ENCODE measurements around the gene CALHM5.

Gene CALHM5, protein sequence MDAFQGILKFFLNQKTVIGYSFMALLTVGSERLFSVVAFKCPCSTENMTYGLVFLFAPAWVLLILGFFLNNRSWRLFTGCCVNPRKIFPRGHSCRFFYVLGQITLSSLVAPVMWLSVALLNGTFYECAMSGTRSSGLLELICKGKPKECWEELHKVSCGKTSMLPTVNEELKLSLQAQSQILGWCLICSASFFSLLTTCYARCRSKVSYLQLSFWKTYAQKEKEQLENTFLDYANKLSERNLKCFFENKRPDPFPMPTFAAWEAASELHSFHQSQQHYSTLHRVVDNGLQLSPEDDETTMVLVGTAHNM

DNA sequence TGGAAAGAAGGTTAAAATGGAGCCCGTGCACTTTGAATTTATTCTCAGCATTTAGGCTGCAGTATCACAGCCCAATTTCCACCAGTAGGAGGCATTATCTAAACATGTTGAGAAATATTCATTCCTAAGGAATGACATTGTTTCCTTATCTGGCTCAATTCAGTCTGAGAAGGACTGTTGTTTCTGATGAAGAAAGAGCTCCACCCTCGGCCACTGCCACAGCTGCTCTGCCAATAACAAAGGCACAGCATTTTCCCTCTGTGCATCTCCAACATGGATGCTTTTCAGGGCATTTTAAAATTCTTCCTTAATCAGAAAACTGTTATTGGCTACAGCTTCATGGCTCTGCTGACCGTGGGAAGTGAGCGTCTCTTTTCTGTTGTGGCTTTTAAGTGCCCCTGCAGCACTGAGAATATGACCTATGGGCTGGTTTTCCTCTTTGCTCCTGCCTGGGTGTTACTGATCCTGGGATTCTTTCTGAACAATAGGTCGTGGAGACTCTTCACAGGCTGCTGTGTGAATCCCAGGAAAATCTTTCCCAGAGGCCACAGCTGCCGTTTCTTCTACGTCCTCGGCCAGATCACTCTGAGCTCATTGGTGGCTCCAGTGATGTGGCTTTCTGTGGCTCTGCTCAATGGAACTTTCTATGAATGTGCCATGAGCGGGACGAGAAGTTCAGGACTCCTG is at the start of gene CALHM5:
TSS of gene CALHM5 (plus strand) at position 216 of the 687 bp plus-strand sequence. CDS start at position 274, 58 bp downstream.
- POLR2A ChIA-PET: no interaction called here
- DNase-seq (ENCODE audit: low read depth, low spot score): peak; percentile 46
- H3K4me3 ChIP-seq (ENCODE audit: low read depth, low read length): peak within 1 kb of the TSS; percentile 59
- TF ChIP-seq, protein P1, sequence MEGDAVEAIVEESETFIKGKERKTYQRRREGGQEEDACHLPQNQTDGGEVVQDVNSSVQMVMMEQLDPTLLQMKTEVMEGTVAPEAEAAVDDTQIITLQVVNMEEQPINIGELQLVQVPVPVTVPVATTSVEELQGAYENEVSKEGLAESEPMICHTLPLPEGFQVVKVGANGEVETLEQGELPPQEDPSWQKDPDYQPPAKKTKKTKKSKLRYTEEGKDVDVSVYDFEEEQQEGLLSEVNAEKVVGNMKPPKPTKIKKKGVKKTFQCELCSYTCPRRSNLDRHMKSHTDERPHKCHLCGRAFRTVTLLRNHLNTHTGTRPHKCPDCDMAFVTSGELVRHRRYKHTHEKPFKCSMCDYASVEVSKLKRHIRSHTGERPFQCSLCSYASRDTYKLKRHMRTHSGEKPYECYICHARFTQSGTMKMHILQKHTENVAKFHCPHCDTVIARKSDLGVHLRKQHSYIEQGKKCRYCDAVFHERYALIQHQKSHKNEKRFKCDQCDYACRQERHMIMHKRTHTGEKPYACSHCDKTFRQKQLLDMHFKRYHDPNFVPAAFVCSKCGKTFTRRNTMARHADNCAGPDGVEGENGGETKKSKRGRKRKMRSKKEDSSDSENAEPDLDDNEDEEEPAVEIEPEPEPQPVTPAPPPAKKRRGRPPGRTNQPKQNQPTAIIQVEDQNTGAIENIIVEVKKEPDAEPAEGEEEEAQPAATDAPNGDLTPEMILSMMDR (IDR thresholded peaks at IDR 0.05; ENCODE audit: insufficient read depth, low read length, missing control alignments): peak; percentile 53
- CTCF ChIA-PET: interaction anchor here (0.7 to 6.2 kb wide), 43 partner anchors 8 to 243 kb away, joined by 3 to 61 read pairs (median 4); partner anchors contain the start of genes CALHM4, DSE and TSPYL1

DNA sequence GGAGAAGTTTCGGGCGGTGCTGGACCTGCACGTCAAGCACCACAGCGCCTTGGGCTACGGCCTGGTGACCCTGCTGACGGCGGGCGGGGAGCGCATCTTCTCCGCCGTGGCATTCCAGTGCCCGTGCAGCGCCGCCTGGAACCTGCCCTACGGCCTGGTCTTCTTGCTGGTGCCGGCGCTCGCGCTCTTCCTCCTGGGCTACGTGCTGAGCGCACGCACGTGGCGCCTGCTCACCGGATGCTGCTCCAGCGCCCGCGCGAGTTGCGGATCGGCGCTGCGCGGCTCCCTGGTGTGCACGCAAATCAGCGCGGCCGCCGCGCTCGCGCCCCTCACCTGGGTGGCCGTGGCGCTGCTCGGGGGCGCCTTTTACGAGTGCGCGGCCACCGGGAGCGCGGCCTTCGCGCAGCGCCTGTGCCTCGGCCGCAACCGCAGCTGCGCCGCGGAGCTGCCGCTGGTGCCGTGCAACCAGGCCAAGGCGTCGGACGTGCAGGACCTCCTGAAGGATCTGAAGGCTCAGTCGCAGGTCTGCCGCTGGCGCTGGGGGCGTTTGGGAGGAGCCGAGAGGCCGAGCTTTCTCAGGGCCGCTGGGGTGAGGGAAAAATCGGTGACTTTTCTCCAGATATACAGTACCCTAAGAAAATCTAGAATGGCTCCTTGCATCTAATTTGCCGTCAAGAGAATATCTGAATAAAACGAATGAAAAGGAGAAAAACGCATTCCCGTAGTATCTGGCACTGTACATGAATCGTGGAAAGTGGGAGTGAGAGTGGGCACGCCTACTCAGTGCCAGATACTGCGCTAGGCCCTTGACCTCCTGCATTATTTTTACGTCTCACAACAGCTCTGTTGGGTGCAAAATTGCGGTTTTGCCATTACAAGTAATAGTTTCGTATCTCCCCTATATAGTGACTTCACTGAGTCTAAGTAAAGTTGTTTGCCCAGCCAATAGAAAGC is 49.2 kb upstream of the CALHM5 start:
- TF ChIP-seq, protein P1 (IDR thresholded peaks at IDR 0.05; ENCODE audit: insufficient read depth, low read length, missing control alignments): no peak
- ChIA-PET POLR2A (no interaction called here), CTCF (interaction anchor here (0.9 to 1.6 kb wide), 5 partner anchors 8 to 175 kb away, joined by 3 to 6 read pairs (median 4); partner anchors contain the start of gene CALHM5)
- no peak for DNase-seq (ENCODE audit: low read depth, low spot score)
- H3K4me3 ChIP-seq (ENCODE audit: low read depth, low read length): peak overlapping the region; percentile 48

- H3K4me3 ChIP-seq (ENCODE audit: low read depth, low read length): no peak overlapping the region
- CTCF ChIA-PET: interaction anchor here (1.1 to 1.6 kb wide), 5 partner anchors 9 to 49 kb away, joined by 3 to 4 read pairs (median 3); partner anchors contain the start of gene CALHM5
- POLR2A ChIA-PET: interaction anchor here (0.6 kb wide), 1 partner anchor 108 kb away, joined by 4 read pairs; no protein-coding TSS in a partner anchor
- TF ChIP-seq, protein P1 (IDR thresholded peaks at IDR 0.05; ENCODE audit: insufficient read depth, low read length, missing control alignments): no peak
- no peak for DNase-seq (ENCODE audit: low read depth, low spot score)
Observed at GRCh38 chr6:116463301-116463700, 48.1 kb upstream of the CALHM5 start.

GRCh38 chr6:116465246-116465645 is 46.2 kb upstream of the CALHM5 start:
- POLR2A ChIA-PET: no interaction called here
- no peak for DNase-seq (ENCODE audit: low read depth, low spot score)
- H3K4me3 ChIP-seq (ENCODE audit: low read depth, low read length): no peak overlapping the region
- CTCF ChIA-PET: no interaction called here
- TF ChIP-seq, protein P1 (IDR thresholded peaks at IDR 0.05; ENCODE audit: insufficient read depth, low read length, missing control alignments): no peak

DNA sequence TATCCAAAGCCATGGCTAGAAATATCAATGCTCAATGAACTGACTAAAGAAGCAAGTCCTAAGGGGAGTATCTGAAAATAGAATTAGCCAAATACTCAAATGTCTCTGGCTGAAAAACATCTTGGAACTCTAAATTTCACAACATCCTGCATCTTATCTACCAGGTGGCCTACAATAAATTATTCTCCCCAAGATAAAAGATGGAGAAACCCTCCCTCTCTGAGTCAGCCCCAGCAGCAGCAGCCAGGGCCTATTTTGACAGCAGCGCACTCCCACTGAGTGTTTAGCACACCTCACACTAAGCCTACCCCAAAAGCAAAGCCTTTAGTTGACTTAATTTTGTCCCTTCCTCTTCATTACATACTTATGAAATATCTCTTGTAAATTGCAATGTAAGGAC is 44.3 kb upstream of the CALHM5 start:
- CTCF ChIA-PET: interaction anchor here (0.7 kb wide), 1 partner anchor 179 kb away, joined by 4 read pairs; no protein-coding TSS in a partner anchor
- TF ChIP-seq, protein P1 (IDR thresholded peaks at IDR 0.05; ENCODE audit: insufficient read depth, low read length, missing control alignments): no peak

More for the DNA sequence above, 44.3 kb upstream of the CALHM5 start:
- DNase-seq (ENCODE audit: low read depth, low spot score): no peak
- POLR2A ChIA-PET: no interaction called here
- H3K4me3 ChIP-seq (ENCODE audit: low read depth, low read length): no peak overlapping the region
